Keratinocyte (primary cell): ENCODE results near the gene ARPC4. TPM values are rescaled to one million over a fixed set of nuclear protein-coding genes. Genes with fewer than 3 reads are reported as not detected.

Experiments used
- DNase-seq: peaks from one replicate; pipeline ENCODE4 v3.0.0-alpha.2; 2011; ENCODE audit warnings: low read depth, missing footprints, low spot score
- FAIRE-seq: peaks from 2 replicates; lab custom pipeline; 2011; peaks lifted over from hg19 to GRCh38; lab: Jason Lieb, UNC
- H2AFZ ChIP-seq: 2 replicates; pipeline ENCODE4 v1.6.0; 2012; ENCODE audit warnings: low read length, control low read depth, inconsistent platforms; ENCODE audit not compliant: control insufficient read depth
- H3K27ac ChIP-seq: 2 replicates; pipeline ENCODE4 v1.5.1; 2011; ENCODE audit warnings: low read length; ENCODE audit not compliant: control insufficient read depth, insufficient read depth
- H3K27me3 ChIP-seq: 3 replicates; pipeline ENCODE4 v1.6.0; 2011; ENCODE audit warnings: low read length; ENCODE audit not compliant: control insufficient read depth, insufficient read depth; ENCODE audit errors: extremely low read depth
- H3K36me3 ChIP-seq, 2 experiments: 2 replicates in 1 of 2; 3 replicates in 1 of 2; pipeline ENCODE4 v1.5.1; 2011; ENCODE audit warnings: low read length in 2 of 2, mild to moderate bottlenecking in 1 of 2; ENCODE audit not compliant: control insufficient read depth in 2 of 2, insufficient read depth in 2 of 2; ENCODE audit errors: extremely low read depth in 1 of 2
- H3K4me1 ChIP-seq: 3 replicates; pipeline ENCODE4 v1.5.1; 2011; ENCODE audit warnings: low read length; ENCODE audit not compliant: control insufficient read depth, insufficient read depth; ENCODE audit errors: extremely low read depth
- H3K4me2 ChIP-seq: 3 replicates; pipeline ENCODE4 v1.6.0; 2011; ENCODE audit warnings: low read depth, low read length; ENCODE audit not compliant: control insufficient read depth, insufficient read depth; ENCODE audit errors: extremely low read depth
- H3K4me3 ChIP-seq, 3 experiments: fragments of 200-600 bp in 1 of 3; sonication (generic) in 1 of 3; 2 replicates in 2 of 3; 3 replicates in 1 of 3; pipeline ENCODE4 v1.5.1; 2011 to 2016; ENCODE audit warnings: low read length in 3 of 3, mild to moderate bottlenecking in 3 of 3, control low read depth in 2 of 3, inconsistent platforms in 1 of 3, low read depth in 1 of 3, mixed read lengths in 1 of 3, mixed run types in 1 of 3, moderate library complexity in 1 of 3; ENCODE audit not compliant: control insufficient read depth in 2 of 3, insufficient read depth in 2 of 3; ENCODE audit errors: extremely low read depth in 1 of 3
- H3K79me2 ChIP-seq: 2 replicates; pipeline ENCODE4 v1.6.0; 2012; ENCODE audit warnings: low read length; ENCODE audit not compliant: control insufficient read depth, insufficient read depth
- H3K9ac ChIP-seq: 3 replicates; pipeline ENCODE4 v1.6.0; 2011; ENCODE audit warnings: low read length; ENCODE audit not compliant: control insufficient read depth, insufficient read depth; ENCODE audit errors: extremely low read depth
- H3K9me1 ChIP-seq: 3 replicates; pipeline ENCODE4 v1.6.0; 2011; ENCODE audit warnings: low read length; ENCODE audit not compliant: control insufficient read depth, insufficient read depth; ENCODE audit errors: extremely low read depth
- H3K9me3 ChIP-seq: 2 replicates; pipeline ENCODE4 v1.5.1; 2012; ENCODE audit warnings: low read depth, low read length; ENCODE audit not compliant: control insufficient read depth
- H4K20me1 ChIP-seq: 3 replicates; pipeline ENCODE4 v1.6.0; 2011; ENCODE audit warnings: low read length; ENCODE audit not compliant: control insufficient read depth, insufficient read depth; ENCODE audit errors: extremely low read depth
- EZH2 ChIP-seq: IDR thresholded peaks from one replicate; pipeline ENCODE4 v1.6.1; 2012; ENCODE audit warnings: inconsistent platforms, mild to moderate bottlenecking, low read length, moderate library complexity
- dilution Hi-C: fragments of 300-500 bp; cut with MboI; formaldehyde crosslinking; loops from one replicate; pipeline ENCODE4 v1.7.0; 2020; ENCODE audit warnings: low sequenced_read_pairs; ENCODE audit not compliant: extremely low pct_ligation_motif_present
- polyA plus RNA-seq, 5 experiments: library from polyadenylated mRNA; depleted of rRNA in 3 of 5; stranded (reverse) in 3 of 5; stranded (forward) in 1 of 5; unstranded in 1 of 5; fragments of >200 nt; gene quantifications; 1 replicate in 1 of 5; 2 replicates in 3 of 5; 3 replicates in 1 of 5; pipeline versions ENCODE4 v1.2.1 to v1.2.3, GENCODE V29; 2011 to 2012; ENCODE audit warnings: missing spikeins in 2 of 5, low read depth in 1 of 5, low replicate concordance in 1 of 5
- TF ChIP-seq, protein P1 (sequence below), 3 experiments: IDR thresholded peaks in 1 of 3; conservative IDR thresholded peaks in 1 of 3; optimal IDR thresholded peaks in 1 of 3; 2 replicates in 2 of 3; 3 replicates in 1 of 3; pipeline versions ENCODE3 to v1.5.1; 2011; ENCODE audit warnings: low read length in 3 of 3, mild to moderate bottlenecking in 3 of 3, moderate library complexity in 2 of 3, control low read depth in 1 of 3, inconsistent platforms in 1 of 3; ENCODE audit not compliant: insufficient read depth in 2 of 3; ENCODE audit errors: extremely low read depth in 1 of 3

The ARPC4 gene
- polyA plus RNA-seq, 1 donor (not counting 4 experiments of a cell fraction or from before 2014, with no cell fraction given) = 173 TPM

DNA sequence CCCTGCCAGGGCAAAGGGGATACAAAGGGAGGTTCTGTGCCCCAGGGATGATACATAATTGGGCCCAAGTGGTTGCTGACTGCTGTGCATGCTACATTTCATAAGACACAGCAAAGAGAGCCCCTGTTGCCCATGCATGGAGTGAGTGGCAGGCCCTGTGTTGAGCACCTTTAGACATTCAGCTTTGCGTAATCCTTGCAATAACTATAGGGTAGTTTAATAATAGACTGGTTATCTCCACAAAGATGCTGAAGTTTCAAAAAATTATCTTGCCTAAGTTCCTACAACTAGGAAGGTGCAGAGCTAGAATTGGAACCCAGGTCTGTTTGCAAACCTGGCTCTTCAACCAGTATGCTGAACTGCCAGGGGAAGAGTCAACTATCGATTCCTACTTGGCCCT, 44.9 kb upstream of the ARPC4 start:
- Histone ChIP-seq H3K9me3 (no peaks in the 10 kb centered on the region), H3K27ac (no peak overlapping the region), H3K27me3 (no peaks in the 10 kb centered on the region), H3K36me3 (peaks cover 33 to 40% of the 10 kb centered on the region in 2 experiments), H2AFZ (no peak overlapping the region), H3K9ac (no peak overlapping the region), H3K4me1 (peaks cover 14% of the 10 kb centered on the region), H4K20me1 (no peaks in the 10 kb centered on the region), H3K4me3 (no peak overlapping the region), H3K4me2 (no peak overlapping the region), H3K9me1 (no peaks in the 10 kb centered on the region), H3K79me2 (peaks cover 4% of the 10 kb centered on the region)
- FAIRE-seq (no peak), DNase-seq (no peak)
- no peak for TF ChIP-seq EZH2
- TF ChIP-seq, protein P1, sequence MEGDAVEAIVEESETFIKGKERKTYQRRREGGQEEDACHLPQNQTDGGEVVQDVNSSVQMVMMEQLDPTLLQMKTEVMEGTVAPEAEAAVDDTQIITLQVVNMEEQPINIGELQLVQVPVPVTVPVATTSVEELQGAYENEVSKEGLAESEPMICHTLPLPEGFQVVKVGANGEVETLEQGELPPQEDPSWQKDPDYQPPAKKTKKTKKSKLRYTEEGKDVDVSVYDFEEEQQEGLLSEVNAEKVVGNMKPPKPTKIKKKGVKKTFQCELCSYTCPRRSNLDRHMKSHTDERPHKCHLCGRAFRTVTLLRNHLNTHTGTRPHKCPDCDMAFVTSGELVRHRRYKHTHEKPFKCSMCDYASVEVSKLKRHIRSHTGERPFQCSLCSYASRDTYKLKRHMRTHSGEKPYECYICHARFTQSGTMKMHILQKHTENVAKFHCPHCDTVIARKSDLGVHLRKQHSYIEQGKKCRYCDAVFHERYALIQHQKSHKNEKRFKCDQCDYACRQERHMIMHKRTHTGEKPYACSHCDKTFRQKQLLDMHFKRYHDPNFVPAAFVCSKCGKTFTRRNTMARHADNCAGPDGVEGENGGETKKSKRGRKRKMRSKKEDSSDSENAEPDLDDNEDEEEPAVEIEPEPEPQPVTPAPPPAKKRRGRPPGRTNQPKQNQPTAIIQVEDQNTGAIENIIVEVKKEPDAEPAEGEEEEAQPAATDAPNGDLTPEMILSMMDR (optimal IDR thresholded peaks at IDR 0.05 in 1 of 3, IDR thresholded peaks at IDR 0.05 in 1 of 3, conservative IDR thresholded peaks at IDR 0.05 in 1 of 3; ENCODE audit: extremely low read depth in 1 of 3, insufficient read depth in 2 of 3, low read length in 3 of 3) = no peak
- dilution Hi-C loops = no loop called here

GRCh38 chr3:9749296-9749644, 43.6 kb upstream of the ARPC4 start:
- Histone ChIP-seq H3K4me3 (peak overlapping the region; percentile 55 to 85 (median 82)), H3K79me2 (peaks cover 4% of the 10 kb centered on the region), H3K36me3 (peaks cover 22 to 30% of the 10 kb centered on the region in 2 experiments), H3K4me2 (peak overlapping the region; percentile 89), H3K4me1 (peaks cover 15% of the 10 kb centered on the region), H3K27ac (peak overlapping the region; percentile 61), H3K9me1 (no peaks in the 10 kb centered on the region), H3K9me3 (no peaks in the 10 kb centered on the region), H4K20me1 (no peaks in the 10 kb centered on the region), H2AFZ (peak overlapping the region; percentile 94), H3K9ac (peak overlapping the region; percentile 73), H3K27me3 (no peaks in the 10 kb centered on the region)
- DNase-seq (no peak), FAIRE-seq (no peak)
- dilution Hi-C loops = no loop called here
- TF ChIP-seq, protein P1 (optimal IDR thresholded peaks at IDR 0.05 in 1 of 3, IDR thresholded peaks at IDR 0.05 in 1 of 3, conservative IDR thresholded peaks at IDR 0.05 in 1 of 3; ENCODE audit: extremely low read depth in 1 of 3, insufficient read depth in 2 of 3, low read length in 3 of 3) = no peak
- no peak for TF ChIP-seq EZH2
